ENCODE data around the gene SHISAL1. TPM values are rescaled to one million over a fixed set of nuclear protein-coding genes. Genes with fewer than 3 reads are reported as not detected.

The SHISAL1 gene
- total RNA-seq, 1 experiment from 2014 or later, result 2.9 TPM

GRCh38 chr22:44328762-44329161 lies 16.0 kb upstream of the SHISAL1 start:
- no peaks in the 10 kb centered on the region; the same call in 1 of the 2 replicates for H3K4me1 ChIP-seq (ENCODE audit: insufficient read depth, low read length)
- no peak overlapping the region for H2BK15ac ChIP-seq (ENCODE audit: low read depth, low read length)
- no peak overlapping the region for H2BK20ac ChIP-seq (ENCODE audit: low read depth, low read length, poor library complexity, severe bottlenecking)
- H3K36me3 Mint-ChIP-seq (ENCODE audit: insufficient read depth in 1 of 3, low read depth in 3 of 3), result no peaks in the 10 kb centered on the region
- no peak overlapping the region for H3K27ac Mint-ChIP-seq
- no peak overlapping the region for H2AFZ ChIP-seq (ENCODE audit: low read length)
- no peak overlapping the region for H3K9ac ChIP-seq (ENCODE audit: extremely low read depth, insufficient read length, low read length)
- no peak overlapping the region; a peak in 1 of 5 replicates for H3K4me3 Mint-ChIP-seq
- H2AK5ac ChIP-seq (ENCODE audit: insufficient read length, low read length), result no peak overlapping the region
- no peaks in the 10 kb centered on the region for H3K79me2 ChIP-seq (ENCODE audit: insufficient read depth, low read length)
- peaks cover 11% of the 10 kb centered on the region; the same call in 1 of the 2 replicates for H3K27me3 ChIP-seq (ENCODE audit: insufficient read depth, low read length)
- no peak overlapping the region for H2BK120ac ChIP-seq (ENCODE audit: low read depth, low read length, poor library complexity, severe bottlenecking)
- no peak overlapping the region for H2BK12ac ChIP-seq (ENCODE audit: insufficient read length, low read depth, low read length)
- no peak overlapping the region for H4K91ac ChIP-seq (ENCODE audit: insufficient read length, low read depth, low read length)
- H3K4me2 ChIP-seq (ENCODE audit: insufficient read depth, insufficient read length, low read length), result no peak overlapping the region
- no peaks in the 10 kb centered on the region for H3K9me3 Mint-ChIP-seq
- no peak overlapping the region for H2BK5ac ChIP-seq (ENCODE audit: insufficient read length, low read length)
- peaks cover 18 to 40% of the 10 kb centered on the region in 2 experiments for H3K4me1 Mint-ChIP-seq
- H3K27ac ChIP-seq (ENCODE audit: insufficient read length, low read depth, low read length), result no peak overlapping the region
- no peaks in the 10 kb centered on the region for H3K79me1 ChIP-seq (ENCODE audit: insufficient read depth, low read depth, low read length, poor library complexity, severe bottlenecking)
- no peaks in the 10 kb centered on the region for H3K9me3 ChIP-seq (ENCODE audit: control insufficient read depth, low read depth, low read length)
- no peak overlapping the region for H3K56ac ChIP-seq (ENCODE audit: insufficient read length, low read depth, low read length)
- no peak for TF ChIP-seq CTCF (conservative IDR thresholded peaks at IDR 0.05)
- H3K23ac ChIP-seq (ENCODE audit: insufficient read length, low read depth, low read length), result no peak overlapping the region
- H3K4ac ChIP-seq (ENCODE audit: low read depth, low read length), result no peak overlapping the region
- H3K18ac ChIP-seq (ENCODE audit: insufficient read length, low read depth, low read length), result no peak overlapping the region
- WGBS (ENCODE audit: extremely low coverage, insufficient read length, low lambda C conversion rate), result no CpG with 5 or more reads among the region's 5 CpGs
- peaks cover 42% of the 10 kb centered on the region for H3K27me3 Mint-ChIP-seq (ENCODE audit: low read depth)
- no peak for DNase-seq
- H4K5ac ChIP-seq (ENCODE audit: insufficient read length, low read depth, low read length), result no peak overlapping the region
- no peak overlapping the region for H3T11ph ChIP-seq (ENCODE audit: low read length)
- H4K8ac ChIP-seq (replicated peaks; ENCODE audit: insufficient read length, low read depth, low read length), result no peak overlapping the region
- peaks cover 10% of the 10 kb centered on the region for H3K23me2 ChIP-seq (ENCODE audit: insufficient read length, low read depth, low read length, poor library complexity, severe bottlenecking)
- H4K20me1 ChIP-seq (ENCODE audit: control insufficient read depth, insufficient read depth, insufficient read length), result no peaks in the 10 kb centered on the region
- H3K14ac ChIP-seq (ENCODE audit: insufficient read depth, low read length), result no peak overlapping the region; the same call in 1 of the 2 replicates
